Esophagus muscularis mucosa (tissue), 4 donors: ENCODE measurements around the gene PCSK9.

Source experiments
- CTCF ChIP-seq, 3 experiments: fragments of 200-600 bp in 2 of 3; fragments of 450-650 bp in 1 of 3; sonication (generic) in 2 of 3; IDR thresholded peaks; one replicate each; pipeline ENCODE4 v1.5.1; 2017 to 2019; ENCODE audit warnings: antibody characterized with exemption in 3 of 3, mild to moderate bottlenecking in 2 of 3, moderate library complexity in 1 of 3
- EP300 ChIP-seq: sonication (generic); formaldehyde crosslinking; IDR thresholded peaks from one replicate; pipeline ENCODE4 v1.6.1; 2017; ENCODE audit warnings: antibody characterized with exemption
- POLR2A ChIP-seq: fragments of 450-650 bp; IDR thresholded peaks from one replicate; pipeline ENCODE4 v1.6.1; 2017; ENCODE audit warnings: antibody characterized with exemption, moderate library complexity, mild to moderate bottlenecking, low read depth

DNA sequence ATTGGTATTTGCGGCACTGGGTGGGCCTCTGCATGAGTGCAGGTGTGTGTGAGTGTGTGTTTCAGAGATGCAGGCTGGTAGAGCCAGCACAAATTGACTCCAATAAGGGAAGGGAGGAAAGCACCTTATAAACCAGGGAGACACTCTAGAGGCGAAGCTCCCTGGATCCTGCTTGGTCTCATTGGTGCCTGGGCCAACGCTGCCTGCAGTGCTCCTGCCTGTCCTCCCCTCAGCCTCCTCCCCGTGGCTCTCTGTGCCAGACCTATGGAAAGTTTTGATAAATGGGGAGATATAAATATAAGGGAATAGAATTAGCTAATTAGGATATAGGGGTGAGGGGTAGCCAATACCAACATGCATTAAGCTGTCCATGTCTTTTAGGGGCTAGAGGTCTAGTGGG is 38.0 kb upstream of the PCSK9 start:
- TF ChIP-seq POLR2A (no peak), CTCF (IDR thresholded peaks at IDR 0.05) (no peak), EP300 (no peak)
